Posterior cingulate gyrus (tissue), 11 donors: ENCODE results near the gene LDLRAD4.

Experiments used
- DNase-seq, 10 donors: peaks; one replicate each; pipeline versions ENCODE4 v3.0.0 to v3.0.0-alpha.2; 2020 to 2021; ENCODE audit warnings: mixed read lengths in 3 of 10
- intact Hi-C: fragments of 100-400 bp; cut with DNase I; formaldehyde crosslinking; loops from one replicate; pipeline ENCODE4 v1.15.1; 2023

Gene LDLRAD4

DNA sequence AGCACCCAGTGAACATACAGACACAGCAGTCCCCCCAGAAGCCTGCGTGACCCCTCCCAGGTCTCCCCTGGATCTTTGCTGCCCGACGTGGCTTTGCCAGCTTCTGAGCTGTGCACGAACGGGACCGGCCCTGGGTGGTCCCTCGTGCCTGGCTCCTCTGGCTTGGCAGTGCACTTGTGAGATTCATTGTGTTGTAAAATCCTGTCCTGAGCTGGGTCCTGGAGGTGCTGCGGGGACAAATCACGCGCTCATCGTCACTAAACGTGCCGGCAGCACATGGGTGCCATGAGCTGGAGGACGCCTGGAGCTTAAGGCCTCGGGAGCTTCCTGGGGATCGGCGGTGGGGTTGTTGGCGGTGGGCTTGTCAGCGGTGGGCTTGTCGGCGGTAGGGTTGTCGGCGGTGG is 402.9 kb downstream of the LDLRAD4 start:
- peak in 2 of 10 donors; percentile 57 to 78 for DNase-seq
- intact Hi-C loops: no loop called here

DNA sequence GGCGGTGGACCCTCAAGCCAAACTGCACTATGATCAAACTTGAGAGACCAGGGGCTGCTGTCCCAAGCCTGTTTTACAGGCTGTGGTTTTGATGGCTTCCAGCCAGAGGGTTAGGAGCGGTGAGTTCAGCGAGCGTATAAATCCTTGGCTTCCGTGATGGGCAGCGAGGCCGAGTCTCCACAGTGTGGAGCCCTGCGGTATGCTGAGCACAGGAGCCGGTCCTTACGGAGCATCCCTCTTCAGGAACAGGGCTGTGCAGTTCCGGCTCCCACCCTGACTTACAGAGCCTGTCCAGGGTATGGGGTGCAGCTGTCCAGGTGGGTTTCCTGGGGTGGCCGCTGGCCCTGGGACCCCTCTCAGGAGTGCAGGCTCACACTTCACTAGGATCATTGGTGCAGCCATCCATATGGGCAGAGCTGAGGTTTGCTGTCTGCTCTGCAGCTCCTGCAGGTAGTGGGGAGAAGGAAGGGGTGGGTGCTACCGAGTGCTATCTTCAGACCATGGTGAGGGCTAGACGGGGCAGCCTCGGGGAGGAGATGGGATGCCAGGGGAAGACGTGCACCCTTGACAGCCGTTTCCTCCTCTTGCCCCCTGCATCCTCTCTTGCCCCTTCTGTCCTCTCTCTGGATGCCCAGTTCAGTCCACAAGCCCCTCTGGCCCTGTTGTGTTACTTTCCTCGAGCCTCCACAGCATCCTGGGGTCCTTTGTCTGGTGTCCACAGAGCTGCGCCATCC is 403.5 kb downstream of the LDLRAD4 start:
- peak in 2 of 10 donors; percentile 29 to 79 for DNase-seq
- intact Hi-C loops: no loop called here

GRCh38 chr18:13622751-13623150 is 404.2 kb downstream of the LDLRAD4 start:
- intact Hi-C loops: no loop called here
- DNase-seq: peak in 1 of 10 donors; percentile 65

GRCh38 chr18:13623348-13623747 is 404.8 kb downstream of the LDLRAD4 start:
- intact Hi-C loops: no loop called here
- DNase-seq: peak in 2 of 10 donors; percentile 55 to 78

DNA sequence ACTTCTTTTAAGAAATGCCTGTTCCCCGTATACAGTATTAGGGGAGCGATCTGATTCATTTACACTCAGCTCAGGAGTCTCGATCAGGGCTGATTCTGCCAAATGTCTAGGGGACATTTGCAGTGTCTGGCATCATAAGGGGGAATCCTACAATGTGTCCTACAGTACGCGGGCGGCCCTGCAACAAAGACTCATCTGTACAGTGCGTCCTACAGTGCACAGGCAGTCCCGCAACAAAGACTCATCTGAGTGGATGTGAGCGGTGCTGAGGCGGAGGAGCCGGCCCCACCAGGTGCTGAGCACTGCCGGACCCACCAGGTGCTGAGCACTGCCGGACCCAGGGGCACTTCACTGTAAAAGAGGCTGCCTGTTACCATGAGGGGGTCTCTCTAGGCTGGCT is 405.3 kb downstream of the LDLRAD4 start:
- intact Hi-C loops: no loop called here
- DNase-seq: peak in 2 of 10 donors; percentile 55 to 91

DNA sequence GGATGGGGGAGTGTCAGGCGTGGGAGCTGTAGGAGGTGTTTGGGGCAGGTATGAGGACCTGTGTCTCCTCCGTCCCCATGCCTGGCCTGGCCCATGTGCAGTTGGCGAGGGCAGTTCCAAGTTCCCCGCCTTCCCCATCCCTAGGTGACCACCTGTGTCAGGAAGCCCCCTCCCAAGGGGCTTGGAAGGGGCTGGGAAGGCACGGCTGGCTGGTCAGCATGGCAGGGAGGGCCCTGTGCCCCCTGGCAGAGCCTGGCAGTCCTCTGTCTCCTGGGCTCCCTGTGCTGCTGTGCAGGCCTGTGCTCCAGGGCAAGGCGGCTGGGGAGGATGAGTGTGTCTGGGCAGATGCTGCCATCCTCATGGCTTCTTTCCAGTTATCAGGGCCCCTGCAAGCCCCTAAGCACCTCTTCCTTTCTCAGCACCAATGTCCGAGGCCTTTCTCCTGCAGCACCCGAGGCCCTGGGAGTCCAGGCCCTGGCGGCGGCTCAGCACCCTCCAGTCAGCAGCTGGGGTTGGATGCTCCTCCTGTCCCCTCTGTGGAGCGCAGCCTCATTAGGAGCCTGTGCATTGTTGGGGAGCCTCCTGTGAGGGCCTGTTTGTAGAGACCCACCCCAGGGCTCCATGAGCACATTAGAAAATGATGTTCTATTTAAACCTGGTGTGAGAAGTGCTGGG is 406.1 kb downstream of the LDLRAD4 start:
- intact Hi-C loops: no loop called here
- peak in 2 of 10 donors; percentile 63 to 80 for DNase-seq

DNA sequence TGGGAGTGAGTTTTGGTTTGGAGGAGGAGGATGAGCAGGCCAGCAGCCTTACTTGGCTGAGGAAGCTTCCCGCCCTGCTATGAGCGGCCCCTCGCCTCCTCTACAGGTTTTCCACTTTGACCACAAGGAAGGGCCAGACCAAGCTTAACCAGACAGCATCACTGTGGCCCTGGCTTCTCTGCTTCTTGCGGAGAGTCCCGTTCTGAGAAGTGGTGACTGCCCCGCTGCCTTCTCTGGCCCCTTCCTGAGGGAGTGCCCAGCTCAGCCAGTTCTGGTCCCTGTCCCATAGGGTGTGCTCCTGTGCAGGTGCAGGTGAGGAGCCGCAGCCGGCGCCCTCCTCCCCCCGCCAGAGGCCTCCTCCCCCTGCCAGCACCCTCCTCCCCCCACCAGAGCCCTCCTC is 406.8 kb downstream of the LDLRAD4 start:
- DNase-seq: peak in 2 of 10 donors; percentile 67 to 84
- intact Hi-C loops: no loop called here

GRCh38 chr18:13625843-13626543 is 407.4 kb downstream of the LDLRAD4 start:
- DNase-seq: peak in 2 of 10 donors; percentile 48 to 73
- intact Hi-C loops: no loop called here

GRCh38 chr18:13626544-13626908 is 408.0 kb downstream of the LDLRAD4 start:
- intact Hi-C loops: no loop called here
- DNase-seq: peak in 2 of 10 donors; percentile 64 to 90

- intact Hi-C loops: no loop called here
- peak in 2 of 10 donors; percentile 65 to 83 for DNase-seq
These were observed 409.1 kb downstream of the LDLRAD4 start for GRCh38 chr18:13627639-13628038.

- intact Hi-C loops: no loop called here
- DNase-seq: peak in 2 of 10 donors; percentile 44 to 74
These were observed 409.7 kb downstream of the LDLRAD4 start for GRCh38 chr18:13628211-13628610.

- peak in 6 of 10 donors; percentile 67 to 95 (median 70) for DNase-seq
- intact Hi-C loops: loop anchor here (1.0 to 10.0 kb wide), 3 partner anchors 72 to 413 kb away; partner anchors contain the start of genes FAM210A, LDLRAD4 and RNMT
These were observed 411.5 kb downstream of the LDLRAD4 start for GRCh38 chr18:13629841-13630715.

GRCh38 chr18:13630716-13631268 is 412.2 kb downstream of the LDLRAD4 start:
- DNase-seq: peak in 1 of 10 donors; percentile 37
- intact Hi-C loops: loop anchor here (1.0 to 10.0 kb wide), 3 partner anchors 72 to 413 kb away; partner anchors contain the start of genes FAM210A, LDLRAD4 and RNMT

DNA sequence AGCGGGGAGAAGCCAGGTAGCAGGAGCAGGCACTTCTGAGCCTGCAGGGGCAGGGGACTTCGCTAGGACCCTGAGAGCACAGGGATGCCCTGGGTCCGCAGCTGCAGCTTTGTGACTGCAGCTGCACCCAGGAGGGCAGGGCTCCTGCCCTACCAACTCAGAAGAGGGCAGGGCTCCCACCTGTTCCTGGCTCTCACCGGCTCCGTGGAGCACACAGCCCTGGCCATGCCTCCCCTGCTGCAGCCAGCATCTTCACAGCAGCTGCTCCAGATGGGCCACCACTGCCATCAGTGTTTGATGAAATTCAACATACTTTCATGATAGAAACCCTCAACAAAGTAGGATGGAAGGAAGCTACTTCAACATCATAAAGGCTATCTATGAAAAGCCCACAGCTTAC is 415.1 kb downstream of the LDLRAD4 start:
- DNase-seq: peak in 1 of 10 donors; percentile 54
- intact Hi-C loops: loop anchor here (5.0 to 10.0 kb wide), 2 partner anchors 91 to 416 kb away; partner anchors contain the start of genes FAM210A, LDLRAD4 and RNMT

DNA sequence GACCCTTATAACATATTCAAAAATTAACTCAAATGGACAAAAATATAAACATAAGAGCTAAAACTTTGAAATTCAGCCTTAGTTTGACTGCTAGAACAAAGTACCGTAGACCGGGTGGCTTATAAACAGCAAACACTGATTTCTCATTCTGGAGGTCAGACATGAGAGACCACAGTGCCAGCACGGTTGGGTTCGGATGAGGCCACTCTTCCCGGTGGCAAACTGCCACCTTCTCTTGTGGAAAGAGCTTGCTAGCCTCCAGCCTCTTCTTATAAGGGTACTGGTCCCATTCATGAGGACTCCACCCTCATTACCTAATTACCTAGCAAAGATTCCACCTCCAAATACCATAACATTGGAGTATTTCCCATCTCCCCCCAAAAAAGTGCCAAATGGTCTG is 416.5 kb downstream of the LDLRAD4 start:
- intact Hi-C loops: loop anchor here (10.0 kb wide), 1 partner anchor 90 kb away; the partner anchor contains the start of genes FAM210A and RNMT
- peak in 4 of 10 donors; percentile 63 to 92 (median 69) for DNase-seq

- DNase-seq: peak in 3 of 10 donors; percentile 28 to 67 (median 45)
- intact Hi-C loops: loop anchor here (10.0 kb wide), 1 partner anchor 86 kb away; the partner anchor contains the start of genes FAM210A and RNMT
These were observed 420.4 kb downstream of the LDLRAD4 start for GRCh38 chr18:13638719-13639595.

GRCh38 chr18:13640266-13640860 is 421.8 kb downstream of the LDLRAD4 start:
- DNase-seq: peak in 2 of 10 donors; percentile 23 to 58
- intact Hi-C loops: no loop called here
